ENCODE data around the gene PEAR1. TPM values are rescaled to one million over a fixed set of nuclear protein-coding genes. Genes with fewer than 3 reads are reported as not detected.

The PEAR1 gene
- polyA plus RNA-seq, 2 of the 4 experiments (the other 2 are of a cell fraction) = 1.7 to 5.0 TPM

GRCh38 chr1:156862584-156862983, 30.9 kb upstream of the PEAR1 start:
- DNase-seq (ENCODE audit: low read depth in 1 of 2, low spot score in 1 of 2) = no peak
- no peak for FAIRE-seq
- H3K4me2 ChIP-seq = no peak overlapping the region
- ChIA-PET POLR2A (interaction anchor here (2.0 kb wide), 1 partner anchor 134 kb away, joined by 6 read pairs; the partner anchor contains the start of genes ISG20L2 and METTL25B), CTCF (interaction anchor here (1.1 to 20.9 kb wide), 13 partner anchors 9 to 173 kb away, joined by 3 to 480 read pairs (median 68); partner anchors contain the start of genes ISG20L2, METTL25B and PEAR1)
- H3K9me3 ChIP-seq = no peaks in the 10 kb centered on the region
- TF ChIP-seq HOXA7 (CRISPR knock-in tag; IDR thresholded peaks at IDR 0.05) (no peak), KDM5A (IDR thresholded peaks at IDR 0.05) (no peak), CEBPB (IDR thresholded peaks at IDR 0.05) (no peak), FOSL2 (IDR thresholded peaks at IDR 0.05) (no peak), FOSL2 (CRISPR knock-in tag; IDR thresholded peaks at IDR 0.05) (no peak), EHMT2 (IDR thresholded peaks at IDR 0.05; ENCODE audit: low read depth) (no peak), ZFP36 (IDR thresholded peaks at IDR 0.05; ENCODE audit: borderline replicate concordance, partially characterized antibody) (no peak), ATOH8 (CRISPR knock-in tag; IDR thresholded peaks at IDR 0.05; ENCODE audit: low read depth) (no peak), CBX8 (IDR thresholded peaks at IDR 0.05) (no peak), RNF2 (IDR thresholded peaks at IDR 0.05; ENCODE audit: borderline replicate concordance, low read depth) (no peak), MAFK (IDR thresholded peaks at IDR 0.05; ENCODE audit: partially characterized antibody) (no peak), FOXS1 (CRISPR knock-in tag; IDR thresholded peaks at IDR 0.05) (no peak), JUN (IDR thresholded peaks at IDR 0.05) (no peak), ZSCAN20 (CRISPR knock-in tag; IDR thresholded peaks at IDR 0.05) (no peak), MAZ (IDR thresholded peaks at IDR 0.05; ENCODE audit: borderline replicate concordance, low read depth, low read length) (no peak), ELK1 (IDR thresholded peaks at IDR 0.05; ENCODE audit: low read depth, low read length) (no peak), HES2 (IDR thresholded peaks at IDR 0.05) (no peak), NFE2L2 (conservative IDR thresholded peaks at IDR 0.05; ENCODE audit: low read length) (no peak), PHF8 (IDR thresholded peaks at IDR 0.05; ENCODE audit: borderline replicate concordance, low read depth) (no peak)
- peaks cover 8% of the 10 kb centered on the region; the same call in 1 of the 3 replicates for H3K4me1 ChIP-seq
- no peak overlapping the region for H3K27ac ChIP-seq
- H3K4me3 ChIP-seq = no peak overlapping the region
- no peak for ATAC-seq
- 85% methylated on average over 6 of the region's 6 CpGs for WGBS (ENCODE audit: missing lambda C conversion rate)

- FAIRE-seq (no peak), DNase-seq (ENCODE audit: low read depth in 1 of 2, low spot score in 1 of 2) (no peak), ATAC-seq (no peak)
- ChIA-PET POLR2A (interaction anchor here (2.0 kb wide), 1 partner anchor 135 kb away, joined by 6 read pairs; the partner anchor contains the start of genes ISG20L2 and METTL25B), CTCF (interaction anchor here (1.1 to 20.9 kb wide), 10 partner anchors 9 to 174 kb away, joined by 3 to 480 read pairs (median 76); partner anchors contain the start of gene PEAR1)
- 55% methylated on average over 10 of the region's 10 CpGs for WGBS (ENCODE audit: missing lambda C conversion rate)
- no peak for TF ChIP-seq CBX2 (IDR thresholded peaks at IDR 0.05; ENCODE audit: borderline replicate concordance, low read depth)
- TF ChIP-seq JUN (IDR thresholded peaks at IDR 0.05) = no peak
- no peak for TF ChIP-seq PBX3 (IDR thresholded peaks at IDR 0.05)
- no peak for TF ChIP-seq KDM1A (IDR thresholded peaks at IDR 0.05; ENCODE audit: low read depth)
- no peak for TF ChIP-seq ATOH8 (CRISPR knock-in tag; IDR thresholded peaks at IDR 0.05; ENCODE audit: low read depth)
- no peak for TF ChIP-seq TP53 (CRISPR knock-in tag; IDR thresholded peaks at IDR 0.05)
- no peak for TF ChIP-seq ZFP36 (IDR thresholded peaks at IDR 0.05; ENCODE audit: borderline replicate concordance, partially characterized antibody)
- TF ChIP-seq EHMT2 (IDR thresholded peaks at IDR 0.05; ENCODE audit: low read depth) = no peak
- no peak for TF ChIP-seq USF2 (IDR thresholded peaks at IDR 0.05)
- TF ChIP-seq POLR2AphosphoS2 (conservative IDR thresholded peaks at IDR 0.05; ENCODE audit: low read length) = no peak
- TF ChIP-seq EP300 (IDR thresholded peaks at IDR 0.05) = no peak
- no peak for TF ChIP-seq EHF (CRISPR knock-in tag; IDR thresholded peaks at IDR 0.05)
- TF ChIP-seq SREBF2 (IDR thresholded peaks at IDR 0.05) = no peak
- TF ChIP-seq HOXB13 (CRISPR knock-in tag; IDR thresholded peaks at IDR 0.05; ENCODE audit: low read depth) = no peak
- no peak for TF ChIP-seq RNF2 (IDR thresholded peaks at IDR 0.05; ENCODE audit: borderline replicate concordance, low read depth)
- no peak for TF ChIP-seq CEBPB (IDR thresholded peaks at IDR 0.05)
- Histone ChIP-seq H3K4me1 (peaks cover 8% of the 10 kb centered on the region; the same call in 1 of the 3 replicates), H3K4me3 (no peak overlapping the region), H3K4me2 (no peak overlapping the region), H3K27ac (no peak overlapping the region), H3K9me3 (no peaks in the 10 kb centered on the region)
Observed at GRCh38 chr1:156862997-156863599, 30.4 kb upstream of the PEAR1 start.

Measured in A549 (cell line).